ENCODE results near the gene NINJ2. TPM values are rescaled to one million over a fixed set of nuclear protein-coding genes. Genes with fewer than 3 reads are reported as not detected.
"Not testable (repeated sequence)": the region's sequence is repeated elsewhere in the genome, so short reads cannot be mapped to it uniquely, and the experiment has no call there.

Gene NINJ2
- total RNA-seq, 2 experiments from 2014 or later: 2.2 to 2.5 TPM

DNA sequence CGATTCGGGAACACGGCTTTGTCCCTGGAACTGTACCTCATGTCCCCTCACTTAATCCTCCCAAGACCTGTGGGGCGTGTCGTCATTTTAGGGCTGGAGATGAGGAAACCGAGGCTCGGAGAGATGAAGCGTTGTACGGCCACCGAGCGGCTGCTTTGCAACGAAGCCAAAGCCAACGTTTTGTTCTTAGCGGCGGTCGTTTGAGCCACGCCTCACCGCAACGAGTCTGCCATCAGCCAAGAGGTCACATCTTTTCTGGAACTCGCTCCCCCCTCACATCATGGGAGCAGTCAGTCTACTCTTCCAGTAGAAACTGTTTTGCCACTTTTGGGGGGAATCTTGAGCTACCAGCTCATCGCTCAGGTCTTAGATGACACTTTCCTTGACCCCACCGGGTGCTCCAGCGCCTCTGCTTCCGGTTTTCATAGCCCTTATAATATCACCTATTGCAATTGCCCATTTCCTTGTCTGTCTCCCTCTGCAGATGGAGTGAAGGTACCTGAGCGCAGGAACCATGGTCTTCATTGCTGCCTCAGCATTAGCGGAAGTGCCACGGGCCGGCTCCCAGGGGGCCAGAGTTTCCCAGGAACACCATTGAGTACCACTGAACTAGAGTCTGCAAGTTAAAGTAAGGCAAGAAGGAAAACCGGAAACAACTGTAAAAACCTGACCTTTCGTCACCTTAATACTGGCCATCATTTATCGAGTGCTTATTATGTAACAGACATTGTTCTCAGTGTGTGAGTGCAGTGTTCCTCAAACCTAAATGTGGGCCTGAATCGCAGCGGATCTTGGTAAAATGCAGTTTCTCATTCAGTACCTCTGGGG lies 19.6 kb downstream of the NINJ2 start:
- peak overlapping the region; percentile 84 for H3K4me3 Mint-ChIP-seq
- H3K27ac Mint-ChIP-seq: peak overlapping the region; percentile 91
- no peaks in the 10 kb centered on the region for H3K27me3 Mint-ChIP-seq
- peaks cover 4% of the 10 kb centered on the region for H3K36me3 Mint-ChIP-seq (ENCODE audit: low read depth)
- TF ChIP-seq, protein P1, sequence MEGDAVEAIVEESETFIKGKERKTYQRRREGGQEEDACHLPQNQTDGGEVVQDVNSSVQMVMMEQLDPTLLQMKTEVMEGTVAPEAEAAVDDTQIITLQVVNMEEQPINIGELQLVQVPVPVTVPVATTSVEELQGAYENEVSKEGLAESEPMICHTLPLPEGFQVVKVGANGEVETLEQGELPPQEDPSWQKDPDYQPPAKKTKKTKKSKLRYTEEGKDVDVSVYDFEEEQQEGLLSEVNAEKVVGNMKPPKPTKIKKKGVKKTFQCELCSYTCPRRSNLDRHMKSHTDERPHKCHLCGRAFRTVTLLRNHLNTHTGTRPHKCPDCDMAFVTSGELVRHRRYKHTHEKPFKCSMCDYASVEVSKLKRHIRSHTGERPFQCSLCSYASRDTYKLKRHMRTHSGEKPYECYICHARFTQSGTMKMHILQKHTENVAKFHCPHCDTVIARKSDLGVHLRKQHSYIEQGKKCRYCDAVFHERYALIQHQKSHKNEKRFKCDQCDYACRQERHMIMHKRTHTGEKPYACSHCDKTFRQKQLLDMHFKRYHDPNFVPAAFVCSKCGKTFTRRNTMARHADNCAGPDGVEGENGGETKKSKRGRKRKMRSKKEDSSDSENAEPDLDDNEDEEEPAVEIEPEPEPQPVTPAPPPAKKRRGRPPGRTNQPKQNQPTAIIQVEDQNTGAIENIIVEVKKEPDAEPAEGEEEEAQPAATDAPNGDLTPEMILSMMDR (IDR thresholded peaks at IDR 0.05): peak; percentile 32
- peak; percentile 40 for DNase-seq
- POLR2A ChIA-PET: interaction anchor here (1.1 to 3.4 kb wide), 4 partner anchors 13 to 108 kb away, joined by 4 to 24 read pairs (median 6); no protein-coding TSS in a partner anchor
- intact Hi-C loops (cut with micrococcal nuclease): no loop called here
- no peaks in the 10 kb centered on the region for H3K9me3 Mint-ChIP-seq
- CTCF ChIA-PET: interaction anchor here (0.8 to 3.4 kb wide), 9 partner anchors 17 to 168 kb away, joined by 3 to 18 read pairs (median 3); partner anchors contain the start of gene NINJ2
- peaks cover 56% of the 10 kb centered on the region for H3K4me1 Mint-ChIP-seq (ENCODE audit: low read depth)
- no peak for ATAC-seq

DNA sequence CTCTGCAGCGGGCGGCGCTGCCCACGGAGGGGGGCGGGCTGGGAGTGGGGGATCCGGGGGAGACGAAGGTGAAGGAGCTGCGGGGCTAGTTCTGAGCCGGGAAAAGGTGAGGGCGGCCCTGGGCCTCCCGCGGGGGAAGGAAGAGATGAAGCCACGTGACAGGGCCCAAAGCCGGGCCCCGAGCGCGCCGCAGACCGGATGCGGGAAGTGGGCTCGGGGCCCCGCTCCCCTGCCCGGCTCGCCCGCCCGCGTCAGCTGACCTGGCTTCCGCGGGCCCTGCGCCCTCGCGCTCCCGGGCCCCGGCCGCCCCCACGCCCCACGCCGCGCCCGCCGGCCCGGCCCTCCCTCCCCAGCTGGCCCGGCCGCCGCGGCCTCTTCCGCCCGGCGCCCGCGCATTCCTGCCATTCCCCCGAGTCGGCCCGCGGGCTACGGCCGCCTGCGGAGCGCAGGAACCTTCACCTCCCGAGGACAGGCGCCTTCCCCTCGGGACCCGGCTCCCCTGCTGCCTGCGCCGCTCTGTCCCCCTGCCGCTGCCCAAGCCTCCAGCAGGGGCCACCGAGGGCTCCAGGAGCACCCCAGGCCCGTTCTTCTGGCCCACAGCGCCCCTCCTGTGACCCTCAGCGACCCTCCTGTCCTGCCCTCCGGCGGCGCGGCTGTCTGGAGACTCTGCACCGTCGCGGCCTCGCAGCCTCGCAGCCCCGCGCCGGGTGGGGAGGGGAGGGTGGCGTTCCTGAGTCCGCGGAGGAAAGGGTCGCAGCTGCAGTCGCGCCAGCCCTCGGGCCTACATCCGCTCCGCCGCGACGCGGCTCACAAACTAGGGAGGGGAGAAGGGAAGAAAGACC lies 20.4 kb downstream of the NINJ2 start:
- ATAC-seq (peak; percentile 68), DNase-seq (peak; percentile 82)
- Mint-ChIP-seq H3K36me3 (ENCODE audit: low read depth) (peaks cover 4% of the 10 kb centered on the region), H3K4me3 (peak overlapping the region; percentile 84), H3K27ac (peak overlapping the region; percentile 91), H3K27me3 (no peaks in the 10 kb centered on the region), H3K9me3 (no peaks in the 10 kb centered on the region), H3K4me1 (ENCODE audit: low read depth) (peaks cover 57% of the 10 kb centered on the region)
- TF ChIP-seq, protein P1 (IDR thresholded peaks at IDR 0.05): peak; percentile 48
- ChIA-PET CTCF (interaction anchor here (0.9 to 3.4 kb wide), 10 partner anchors 11 to 168 kb away, joined by 3 to 18 read pairs (median 4); no protein-coding TSS in a partner anchor), POLR2A (interaction anchor here (1.0 to 3.4 kb wide), 6 partner anchors 10 to 110 kb away, joined by 3 to 24 read pairs (median 6); no protein-coding TSS in a partner anchor)
- intact Hi-C loops (cut with micrococcal nuclease): no loop called here

DNA sequence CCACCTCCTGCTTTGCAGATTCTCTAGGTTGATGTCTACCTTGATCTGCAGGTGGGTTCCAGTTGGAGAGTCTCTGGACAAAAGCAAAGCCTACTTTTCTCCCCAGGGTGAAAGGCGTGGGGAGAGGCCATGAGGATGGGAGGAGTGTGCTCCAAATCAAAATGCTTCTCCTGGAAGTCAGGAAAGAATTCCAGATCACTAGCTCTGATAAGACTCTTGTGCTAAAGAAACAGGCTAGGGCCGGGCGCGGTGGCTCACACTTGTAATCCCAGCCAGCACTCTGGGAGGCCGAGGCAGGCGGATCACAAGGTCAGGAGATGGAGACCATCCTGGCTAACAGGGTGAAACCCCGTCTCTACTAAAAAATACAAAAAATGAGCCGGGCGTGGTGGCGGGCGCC lies 21.9 kb downstream of the NINJ2 start:
- peaks cover 55% of the 10 kb centered on the region for H3K4me1 Mint-ChIP-seq (ENCODE audit: low read depth)
- intact Hi-C loops (cut with micrococcal nuclease); H3K36me3 Mint-ChIP-seq (ENCODE audit: low read depth); H3K9me3 Mint-ChIP-seq; ATAC-seq; DNase-seq; H3K27me3 Mint-ChIP-seq; H3K4me3 Mint-ChIP-seq; H3K27ac Mint-ChIP-seq: not testable (repeated sequence)
- ChIA-PET POLR2A (interaction anchor here (2.2 to 3.4 kb wide), 2 partner anchors 27 to 112 kb away, joined by 7 to 24 read pairs; no protein-coding TSS in a partner anchor), CTCF (interaction anchor here (2.8 to 3.4 kb wide), 2 partner anchors 65 to 109 kb away, joined by 15 to 18 read pairs; no protein-coding TSS in a partner anchor)

DNA sequence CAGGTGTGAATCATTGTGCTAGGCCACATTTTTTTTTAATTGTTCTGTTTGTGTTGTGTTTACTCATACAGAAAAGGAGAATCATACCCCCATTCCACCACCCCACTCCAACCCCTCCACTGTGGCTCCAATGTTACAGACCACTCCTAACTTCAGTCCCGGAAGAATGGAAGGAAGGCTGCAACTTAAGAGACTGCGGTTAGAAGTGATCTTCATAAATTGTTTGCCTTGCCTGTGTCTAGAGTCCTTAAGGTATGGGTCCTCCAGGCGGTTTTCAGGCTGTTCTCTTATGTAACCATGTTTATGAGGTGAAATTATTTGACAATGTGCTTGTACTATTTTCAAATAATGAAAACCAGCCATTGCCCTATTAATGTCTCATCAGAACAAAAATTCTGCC lies 22.5 kb downstream of the NINJ2 start:
- DNase-seq (no peak), ATAC-seq (no peak)
- H3K36me3 Mint-ChIP-seq (ENCODE audit: low read depth): peaks cover 2% of the 10 kb centered on the region
- H3K9me3 Mint-ChIP-seq: no peaks in the 10 kb centered on the region
- no peak overlapping the region for H3K4me3 Mint-ChIP-seq
- intact Hi-C loops (cut with micrococcal nuclease): no loop called here
- peak overlapping the region; percentile 91 for H3K27ac Mint-ChIP-seq
- TF ChIP-seq, protein P1 (IDR thresholded peaks at IDR 0.05): no peak
- ChIA-PET POLR2A (interaction anchor here (1.4 to 2.2 kb wide), 2 partner anchors 112 kb away, joined by 3 to 7 read pairs; no protein-coding TSS in a partner anchor), CTCF (no interaction called here)
- peaks cover 53% of the 10 kb centered on the region for H3K4me1 Mint-ChIP-seq (ENCODE audit: low read depth)
- H3K27me3 Mint-ChIP-seq: no peaks in the 10 kb centered on the region

DNA sequence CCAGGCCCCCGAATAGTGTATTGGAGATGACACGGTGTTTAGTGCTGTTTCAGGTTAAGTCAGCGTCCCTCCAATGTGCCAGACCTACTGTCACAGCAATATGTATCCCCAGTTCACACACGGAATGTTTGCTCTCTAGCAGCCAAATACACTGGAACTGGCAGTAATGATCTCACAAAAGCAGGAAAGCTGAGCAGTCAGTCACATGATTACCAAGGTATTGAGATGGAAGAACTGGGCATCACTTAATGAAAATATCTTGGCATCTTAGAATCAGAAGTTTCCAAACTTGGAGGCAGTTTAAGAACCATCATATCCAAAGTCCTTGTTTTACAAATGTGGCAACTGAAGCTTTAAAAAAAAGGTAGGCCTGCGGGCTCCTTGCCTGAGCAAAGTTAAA lies 23.3 kb downstream of the NINJ2 start:
- intact Hi-C loops (cut with micrococcal nuclease): no loop called here
- Mint-ChIP-seq H3K9me3 (no peaks in the 10 kb centered on the region), H3K4me3 (no peak overlapping the region), H3K27ac (peak overlapping the region; percentile 91), H3K4me1 (ENCODE audit: low read depth) (peaks cover 47% of the 10 kb centered on the region), H3K36me3 (ENCODE audit: low read depth) (no peaks in the 10 kb centered on the region), H3K27me3 (no peaks in the 10 kb centered on the region)
- no peak for ATAC-seq
- ChIA-PET CTCF (interaction anchor here (0.8 to 1.3 kb wide), 6 partner anchors 15 to 175 kb away, joined by 3 to 7 read pairs (median 3); no protein-coding TSS in a partner anchor), POLR2A (interaction anchor here (0.8 to 1.4 kb wide), 3 partner anchors 27 to 113 kb away, joined by 3 to 4 read pairs (median 3); no protein-coding TSS in a partner anchor)
- DNase-seq: no peak
- TF ChIP-seq, protein P1 (IDR thresholded peaks at IDR 0.05): no peak
